Measurements from ENCODE around the gene SLC38A5. TPM values are rescaled to one million over a fixed set of nuclear protein-coding genes. Genes with fewer than 3 reads are reported as not detected.

SLC38A5 gene
- total and polyA plus RNA-seq, 9 donors: 6.2 to 26.0 (median 10.7) TPM

GRCh38 chrX:48459483-48459882 lies 10.6 kb downstream of the SLC38A5 start:
- WGBS, 3 donors: 85 to 91% (median 86%) methylated on average over 6 of the region's 6 CpGs
- Histone ChIP-seq H3K36me3 (no peaks in the 10 kb centered on the region), H3K9me3 (no peaks in the 10 kb centered on the region), H3K27me3 (no peaks in the 10 kb centered on the region), H3K4me3 (no peak overlapping the region), H3K4me1 (ENCODE audit: insufficient read depth) (no peaks in the 10 kb centered on the region), H3K27ac (no peak overlapping the region)
- TF ChIP-seq CTCF (IDR thresholded peaks at IDR 0.05) (no peak), POLR2A (IDR thresholded peaks at IDR 0.05) (no peak), EP300 (IDR thresholded peaks at IDR 0.05) (no peak)
- intact Hi-C loops (cut with DNase I): loop anchor here in 1 of 4 donors (5.0 kb wide), 1 partner anchor 733 kb away; no protein-coding TSS in a partner anchor
- no peak for DNase-seq

- WGBS, 3 donors: 54 to 72% (median 62%) methylated on average over 6 of the region's 6 CpGs
- Histone ChIP-seq H3K4me1 (ENCODE audit: insufficient read depth) (no peaks in the 10 kb centered on the region), H3K36me3 (no peaks in the 10 kb centered on the region), H3K27ac (no peak overlapping the region), H3K27me3 (no peaks in the 10 kb centered on the region), H3K9me3 (no peaks in the 10 kb centered on the region), H3K4me3 (no peak overlapping the region)
- no peak for TF ChIP-seq POLR2A (IDR thresholded peaks at IDR 0.05)
- no peak for TF ChIP-seq CTCF (IDR thresholded peaks at IDR 0.05)
- no peak for TF ChIP-seq EP300 (IDR thresholded peaks at IDR 0.05)
- no peak for DNase-seq
- intact Hi-C loops (cut with DNase I): loop anchor here in 1 of 4 donors (5.0 kb wide), 1 partner anchor 734 kb away; no protein-coding TSS in a partner anchor
Observed at GRCh38 chrX:48458711-48459110, 11.3 kb downstream of the SLC38A5 start.

- Histone ChIP-seq H3K9me3 (no peaks in the 10 kb centered on the region), H3K36me3 (no peaks in the 10 kb centered on the region), H3K27ac (no peak overlapping the region), H3K27me3 (no peaks in the 10 kb centered on the region), H3K4me1 (ENCODE audit: insufficient read depth) (no peaks in the 10 kb centered on the region), H3K4me3 (no peak overlapping the region)
- intact Hi-C loops (cut with DNase I): loop anchor here in 1 of 4 donors (5.0 kb wide), 1 partner anchor 736 kb away; no protein-coding TSS in a partner anchor
- TF ChIP-seq CTCF (IDR thresholded peaks at IDR 0.05) (no peak), POLR2A (IDR thresholded peaks at IDR 0.05) (no peak), EP300 (IDR thresholded peaks at IDR 0.05) (no peak)
- 70 to 81% (median 77%) methylated on average over 6 of the region's 6 CpGs for WGBS, 3 donors
- no peak for DNase-seq
Observed at GRCh38 chrX:48456628-48457331, 13.3 kb downstream of the SLC38A5 start.

- Histone ChIP-seq H3K9me3 (no peaks in the 10 kb centered on the region), H3K4me1 (ENCODE audit: insufficient read depth) (no peaks in the 10 kb centered on the region), H3K36me3 (no peaks in the 10 kb centered on the region), H3K27ac (no peak overlapping the region), H3K27me3 (no peaks in the 10 kb centered on the region), H3K4me3 (no peak overlapping the region)
- 44 to 56% (median 47%) methylated on average over 4 of the region's 4 CpGs for WGBS, 3 donors
- intact Hi-C loops (cut with DNase I): no loop called here
- TF ChIP-seq EP300 (IDR thresholded peaks at IDR 0.05) (no peak), POLR2A (IDR thresholded peaks at IDR 0.05) (no peak), CTCF (IDR thresholded peaks at IDR 0.05) (no peak)
- DNase-seq: no peak
Observed at GRCh38 chrX:48451708-48452107, 18.4 kb downstream of the SLC38A5 start.
